Ammon's horn (tissue), 1 donor: ENCODE data around the gene PKNOX2.

Experiments
- DNase-seq: peaks from one replicate; pipeline ENCODE4 v3.0.0-alpha.2; 2016; ENCODE audit warnings: low spot score

PKNOX2 gene

DNA sequence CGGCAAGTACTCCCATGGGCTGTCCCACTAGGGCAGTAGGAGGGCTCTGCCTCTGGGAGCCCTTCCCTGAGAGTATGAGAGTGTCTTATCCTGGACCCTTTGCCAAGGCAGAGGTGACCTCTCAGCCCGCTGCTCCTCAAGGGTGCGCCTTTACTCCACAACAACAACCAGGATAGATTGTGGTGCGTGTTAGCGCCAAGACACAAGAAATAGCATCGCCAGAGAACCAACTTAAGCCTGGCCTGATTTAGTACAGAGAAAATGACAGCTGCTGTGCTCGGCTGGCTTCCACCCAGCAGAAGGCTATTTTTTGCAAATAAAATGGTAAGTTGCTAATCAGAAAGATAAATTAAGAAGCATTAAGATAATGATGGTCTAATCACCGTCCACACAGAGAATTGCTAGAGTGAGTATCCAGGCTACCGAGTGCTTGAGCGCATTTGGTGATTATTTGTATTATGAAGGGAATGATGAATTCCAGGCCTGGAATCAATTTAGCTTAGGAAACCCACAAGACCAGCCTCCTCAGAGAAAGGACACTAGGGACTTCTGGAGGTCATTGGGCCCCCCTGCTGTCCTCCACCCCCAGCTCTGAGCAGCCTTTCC is 119.8 kb downstream of the PKNOX2 start:
- no peak for DNase-seq

DNA sequence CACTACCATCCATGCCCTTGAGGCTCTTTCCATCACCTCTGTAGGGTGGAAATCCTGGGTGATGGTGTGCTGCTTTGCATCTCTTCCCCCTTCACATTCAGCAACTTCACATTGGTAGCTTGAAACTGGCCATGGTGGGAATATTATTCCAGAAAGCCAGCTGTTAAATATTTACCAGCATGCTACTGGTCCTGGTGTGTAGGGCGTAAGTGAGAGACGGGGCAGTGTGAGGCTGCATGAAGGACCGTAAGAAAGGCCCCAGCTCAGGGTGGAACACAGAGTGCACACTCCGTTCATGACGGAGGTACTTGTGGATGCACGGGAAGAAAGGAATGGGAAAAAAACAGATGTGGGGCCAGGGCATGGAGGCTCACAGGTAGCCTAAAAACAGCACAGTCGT is 121.3 kb downstream of the PKNOX2 start:
- no peak for DNase-seq

DNA sequence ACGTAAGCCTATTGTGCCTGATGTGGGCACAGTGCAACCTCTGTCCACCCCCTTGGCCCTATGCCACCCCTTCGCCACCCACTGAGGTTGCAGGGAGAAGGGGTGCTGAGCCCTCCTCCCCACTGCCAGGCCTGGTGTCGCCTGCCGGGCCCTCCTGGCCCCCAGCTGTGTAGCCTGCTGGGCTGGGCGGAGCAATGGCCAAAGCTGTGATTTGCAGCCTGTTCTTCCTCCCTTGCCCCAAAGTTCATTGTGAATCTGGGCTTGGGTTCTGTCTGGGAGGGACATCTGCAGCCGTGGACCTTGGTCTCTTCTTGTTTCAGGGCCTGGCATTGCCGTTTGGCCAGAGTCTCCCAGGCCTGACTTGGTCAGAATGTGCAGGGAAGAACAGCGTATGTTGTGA is 121.9 kb downstream of the PKNOX2 start:
- no peak for DNase-seq

DNA sequence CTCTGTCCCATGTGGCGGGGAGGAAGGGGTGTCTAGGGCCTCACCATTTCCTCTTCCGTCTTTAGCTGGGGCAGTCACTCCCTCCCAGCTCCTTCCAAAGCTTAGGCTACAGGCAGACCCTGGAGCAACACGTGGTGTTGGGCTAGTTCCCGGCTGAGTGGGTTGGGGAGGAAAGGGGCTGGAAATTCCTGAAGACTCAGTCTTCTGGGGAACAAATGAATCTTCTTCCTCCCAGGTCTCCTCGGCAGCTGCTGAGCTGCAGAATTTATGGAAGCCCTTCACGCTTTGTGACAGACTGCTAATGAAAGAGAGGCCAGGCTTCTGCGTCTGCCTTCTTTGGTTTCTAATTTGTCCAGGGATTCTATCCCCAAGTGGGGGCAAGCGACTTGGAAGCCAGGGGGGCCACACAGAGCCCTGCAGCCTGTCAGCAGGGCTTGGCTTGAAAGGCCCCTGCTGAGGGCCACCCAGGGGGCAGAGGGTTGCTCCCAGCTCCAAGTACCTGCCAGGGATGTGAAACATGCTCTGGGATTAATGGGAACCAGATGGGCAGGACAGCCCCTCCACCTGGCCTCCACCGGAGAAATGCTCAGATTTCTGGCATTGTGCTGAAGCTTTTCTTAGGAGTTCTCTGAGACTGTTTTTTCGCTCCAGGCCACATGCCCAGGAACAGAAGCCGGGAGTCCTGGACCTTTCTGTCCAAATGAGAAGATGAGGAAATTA is 123.1 kb downstream of the PKNOX2 start:
- DNase-seq: no peak

DNA sequence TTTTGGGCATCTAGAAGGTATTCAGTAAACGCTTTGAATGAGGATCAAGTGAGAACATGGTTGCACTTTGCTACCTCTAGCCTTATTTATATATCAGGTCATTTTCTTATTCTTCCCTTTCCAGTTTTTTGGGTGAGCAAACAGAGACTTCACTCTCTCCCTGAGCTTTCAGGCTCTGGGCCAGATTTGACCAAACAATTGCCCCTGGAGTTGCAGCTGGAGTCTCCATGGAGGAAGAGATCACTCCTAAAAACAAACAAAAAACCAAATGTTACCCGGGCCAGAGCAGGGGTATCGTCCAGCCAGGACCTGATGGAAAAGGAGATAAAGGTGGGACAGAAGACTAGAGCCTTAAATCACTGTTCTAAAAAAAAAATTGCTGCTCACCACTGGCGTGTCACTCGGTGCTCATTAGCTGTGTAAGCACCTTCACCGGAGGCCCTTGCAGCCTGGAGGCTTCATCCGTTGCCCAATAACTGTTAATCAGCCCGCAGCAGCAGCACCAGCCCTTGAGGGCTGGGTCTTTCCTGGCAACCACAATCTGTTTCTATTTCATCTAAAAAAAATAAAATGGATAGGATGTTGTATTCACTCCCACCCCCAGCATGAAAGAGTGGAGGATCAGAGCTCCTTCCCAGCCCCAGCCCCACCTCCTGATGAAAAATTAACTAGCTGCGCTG is 125.0 kb downstream of the PKNOX2 start:
- no peak for DNase-seq

DNA sequence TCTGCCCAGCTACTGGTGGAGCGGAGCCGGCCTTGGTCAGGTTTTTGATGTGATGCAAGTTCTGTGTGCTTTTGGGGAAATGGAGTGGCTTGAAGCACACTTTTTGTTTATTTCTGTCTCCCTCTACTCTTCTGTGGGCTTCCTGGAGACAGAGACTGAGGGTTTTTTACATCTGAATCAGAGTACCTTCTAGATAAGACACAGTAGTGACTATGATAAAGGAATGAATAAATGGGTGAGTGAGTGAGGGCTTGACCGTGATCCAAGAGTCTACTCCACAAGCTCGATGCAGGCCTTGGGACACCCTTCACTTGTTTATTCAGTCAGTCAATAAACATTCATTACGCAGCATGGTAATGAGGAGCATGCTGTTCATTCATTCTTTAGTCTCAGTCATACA is 125.7 kb downstream of the PKNOX2 start:
- no peak for DNase-seq

DNA sequence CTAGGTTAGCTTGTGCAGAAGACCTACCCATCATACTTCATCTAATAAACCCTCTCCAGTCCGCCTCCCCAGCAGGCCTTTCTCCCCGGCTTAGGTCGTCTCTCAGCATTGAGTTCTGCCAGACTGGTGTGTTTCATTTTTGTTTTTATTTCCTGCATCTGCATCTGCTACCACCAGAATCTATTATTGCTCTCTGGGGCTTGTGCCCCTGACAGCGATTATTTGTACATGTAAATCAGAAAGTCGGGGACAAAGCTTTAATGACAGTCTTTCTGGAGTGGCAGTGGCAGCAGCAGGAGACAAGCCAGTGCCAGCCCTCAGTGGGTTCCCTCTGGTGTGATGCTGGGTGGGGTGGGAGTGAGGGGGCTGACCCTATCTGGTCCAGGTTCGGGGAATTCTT is 127.5 kb downstream of the PKNOX2 start:
- DNase-seq: no peak

DNA sequence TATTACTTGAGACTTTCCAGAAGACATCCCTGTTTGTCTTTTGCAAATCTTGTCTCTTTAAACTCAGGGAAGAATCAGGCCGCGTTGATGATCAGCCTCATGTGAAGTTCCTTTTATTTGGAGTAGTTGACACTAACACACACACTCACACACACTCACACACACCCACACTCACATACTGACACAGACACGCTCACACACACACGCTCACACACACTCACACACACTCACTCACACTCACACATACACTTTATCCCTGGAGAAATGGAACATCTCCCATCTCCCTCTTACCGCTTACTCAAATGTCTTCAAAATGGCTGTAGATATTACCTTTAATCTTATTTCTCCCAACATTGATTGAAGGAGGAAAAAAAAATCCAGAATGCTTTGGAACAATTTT is 129.0 kb downstream of the PKNOX2 start:
- no peak for DNase-seq

DNA sequence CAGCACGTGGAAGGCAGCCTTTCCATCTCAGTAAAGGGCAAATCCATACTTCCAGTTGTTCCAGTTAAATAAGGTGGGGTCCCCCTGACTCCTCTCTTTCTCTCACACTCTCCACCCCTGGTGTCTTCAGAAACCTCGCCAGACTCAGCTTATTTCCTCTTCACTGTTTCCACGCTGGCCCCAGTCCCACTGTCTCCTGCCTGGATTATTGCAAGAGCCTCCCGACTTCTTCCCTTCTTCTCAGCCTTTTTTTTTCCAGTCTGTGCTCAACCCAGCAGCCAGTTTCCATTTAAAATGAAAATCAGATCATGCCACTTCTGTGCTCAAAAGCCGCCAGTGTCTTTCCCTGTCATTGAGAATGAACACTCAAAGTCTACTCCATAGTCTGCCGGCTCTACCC is 131.4 kb downstream of the PKNOX2 start:
- DNase-seq: no peak

DNA sequence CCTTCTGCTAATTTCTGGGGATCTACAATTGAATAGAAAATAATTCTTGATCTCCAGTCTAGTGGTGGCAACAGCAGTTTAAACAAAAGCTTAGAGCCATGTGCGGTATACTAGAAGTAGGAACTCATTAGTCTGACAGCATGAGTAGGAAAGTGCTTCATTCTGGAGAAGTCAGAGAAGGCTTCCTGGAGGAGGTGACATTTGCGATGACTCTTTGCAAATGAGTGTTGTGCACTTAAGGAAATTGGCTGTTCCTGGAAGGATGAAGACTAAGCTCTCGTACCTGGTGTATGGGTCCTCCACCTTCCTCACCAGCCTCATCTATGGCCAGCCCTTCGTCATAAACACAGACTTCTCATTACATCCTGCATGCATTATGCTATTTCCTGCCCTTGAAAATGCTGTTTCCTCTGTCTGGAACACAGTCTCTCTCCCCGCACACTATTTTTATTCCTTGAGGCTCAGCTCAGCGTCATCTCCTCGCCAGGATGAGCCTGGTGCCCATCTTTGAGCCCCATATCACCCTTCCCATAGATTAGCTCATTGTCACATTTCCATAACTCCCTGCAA is 132.9 kb downstream of the PKNOX2 start:
- DNase-seq: no peak

DNA sequence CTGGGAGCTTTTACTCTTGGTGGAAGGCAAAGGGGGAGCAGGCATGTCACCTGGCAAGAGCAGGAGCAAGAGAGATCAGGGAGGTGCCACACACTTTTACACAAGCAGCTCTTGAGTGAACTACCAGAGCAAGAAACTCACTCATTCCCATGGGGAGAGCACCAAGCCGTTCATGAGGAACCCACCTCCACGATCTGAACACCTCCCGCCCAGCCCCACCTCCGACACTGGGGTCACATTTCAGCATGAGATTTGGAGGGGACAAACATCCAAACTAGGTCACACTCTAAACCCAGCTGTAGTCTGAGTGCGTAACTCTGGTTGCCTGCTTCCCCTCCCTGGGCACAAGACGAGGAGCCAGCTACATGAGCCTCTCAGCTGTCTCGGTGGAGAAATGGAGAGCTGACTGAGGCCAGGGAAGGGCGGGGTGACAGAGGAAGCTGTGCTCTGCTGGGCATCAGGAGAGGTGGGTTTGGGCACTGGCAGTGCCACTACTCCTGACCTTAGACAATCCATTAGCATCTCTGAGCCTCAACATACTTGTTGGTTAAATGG is 134.6 kb downstream of the PKNOX2 start:
- DNase-seq: no peak

DNA sequence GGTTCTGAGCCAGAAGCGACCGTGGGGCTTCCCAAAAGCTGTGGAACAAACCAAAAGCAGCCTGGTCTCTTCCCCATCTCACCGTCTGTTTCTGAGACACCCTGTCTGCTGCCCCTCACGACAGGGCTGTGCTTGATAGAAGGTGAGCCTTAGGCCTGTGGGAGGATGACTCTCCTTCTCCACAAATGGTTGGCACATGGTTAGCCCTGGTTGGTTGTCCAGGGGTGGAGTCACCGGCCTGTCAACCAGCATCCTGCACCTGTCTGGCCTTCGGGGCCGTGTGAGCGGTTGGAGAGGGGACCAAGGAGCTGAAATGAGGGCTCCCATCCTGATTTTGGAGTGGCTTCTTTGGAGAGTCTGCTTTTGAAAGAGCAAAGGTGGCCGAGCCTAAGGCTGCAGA is 135.3 kb downstream of the PKNOX2 start:
- DNase-seq: no peak

DNA sequence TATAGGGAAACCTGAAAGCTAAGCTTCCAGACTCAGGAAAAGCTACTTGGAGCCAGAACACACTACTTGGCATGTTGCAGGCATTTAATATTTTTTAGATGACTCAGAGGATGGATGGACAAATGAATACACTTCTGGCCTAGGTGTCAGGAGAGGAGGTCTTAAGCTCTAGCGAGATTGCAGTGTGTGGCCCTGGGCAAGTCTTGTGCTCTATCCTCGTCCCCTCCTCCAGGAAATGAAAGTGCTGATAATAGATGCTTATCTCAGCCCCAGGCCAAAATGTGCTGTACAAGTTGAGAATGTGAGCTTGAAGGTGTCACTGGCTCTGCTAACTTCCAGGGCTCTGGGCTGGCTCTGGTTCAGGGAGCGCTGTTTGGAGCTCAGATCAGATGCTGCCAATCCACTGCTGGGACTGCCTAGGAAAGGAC is 136.3 kb downstream of the PKNOX2 start:
- no peak for DNase-seq

DNA sequence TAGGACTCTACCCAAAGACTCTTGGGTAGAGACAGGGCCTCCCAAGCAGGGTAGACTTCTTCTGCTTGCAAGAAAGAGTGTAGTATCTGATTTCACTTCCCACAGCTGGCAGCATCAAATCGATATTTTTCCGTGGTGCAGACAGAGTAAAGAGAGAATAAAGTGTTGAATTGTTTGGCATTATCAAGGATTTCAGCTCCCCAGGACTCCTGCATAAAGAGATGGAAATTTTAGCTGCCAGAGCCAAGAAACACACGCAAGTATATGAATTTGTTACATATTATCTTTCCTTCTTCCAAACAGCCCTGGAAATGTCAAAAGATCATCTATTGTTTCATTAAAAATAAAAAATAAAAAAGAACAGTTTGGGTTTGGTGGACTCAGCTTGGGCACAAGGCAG is 136.8 kb downstream of the PKNOX2 start:
- no peak for DNase-seq

DNA sequence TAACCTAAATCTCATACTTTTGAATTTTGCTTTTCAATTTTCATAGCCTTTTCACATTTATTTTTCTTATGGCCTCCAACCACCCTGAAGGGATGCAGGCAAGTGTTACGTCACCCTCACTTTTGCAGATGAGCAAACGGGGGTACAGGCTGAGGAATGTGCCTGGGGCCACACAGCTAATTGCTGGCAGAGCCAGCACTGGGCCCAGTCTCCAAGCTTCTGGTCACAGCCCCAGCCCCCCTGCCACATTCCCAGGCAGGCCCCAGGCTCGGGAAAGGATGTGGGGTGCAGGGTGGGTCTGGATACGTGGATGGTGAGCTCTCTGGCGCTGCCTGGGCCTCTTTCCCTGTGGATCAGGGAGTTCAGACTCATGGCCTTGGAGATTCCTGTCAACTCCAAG is 138.6 kb downstream of the PKNOX2 start:
- DNase-seq: no peak

DNA sequence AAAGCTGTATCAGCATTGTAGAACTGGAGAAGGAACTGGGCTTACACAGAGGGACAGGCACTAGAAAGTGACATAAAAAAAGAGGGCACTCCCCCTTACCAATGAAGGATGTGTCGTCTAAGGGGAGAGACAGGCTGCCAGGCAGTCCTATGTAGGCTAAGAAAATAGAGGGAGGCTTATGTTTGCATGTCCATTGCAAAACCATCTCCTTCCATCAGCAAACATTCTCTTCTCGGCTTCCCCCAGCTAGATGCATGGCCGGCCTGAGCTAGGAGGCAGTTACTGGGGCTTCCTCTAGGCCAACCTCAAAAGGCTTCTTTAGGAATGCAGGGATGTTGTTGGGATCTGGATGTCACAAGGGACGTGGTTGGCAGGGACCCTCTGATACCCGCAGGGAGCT is 139.1 kb downstream of the PKNOX2 start:
- DNase-seq: no peak

DNA sequence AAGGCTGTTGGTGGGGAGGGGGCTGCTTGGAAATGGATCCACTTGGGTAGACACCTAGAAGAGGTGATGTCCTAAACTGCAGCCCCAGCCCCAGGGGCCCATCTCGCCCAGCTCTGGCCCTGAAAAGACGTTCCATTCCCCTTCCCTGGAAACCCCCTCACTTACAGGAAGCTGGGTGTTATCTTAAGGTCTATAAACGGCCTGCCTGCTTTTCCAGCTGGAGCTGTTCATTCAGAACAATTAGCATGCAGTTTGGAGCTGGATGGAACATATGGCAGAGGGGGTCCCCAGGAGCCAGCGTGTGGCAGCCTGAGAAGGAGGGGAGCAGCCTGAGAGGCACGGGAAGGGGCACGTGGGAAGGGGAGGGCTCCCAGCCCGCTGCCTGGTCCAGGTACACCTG is 139.6 kb downstream of the PKNOX2 start:
- no peak for DNase-seq

DNA sequence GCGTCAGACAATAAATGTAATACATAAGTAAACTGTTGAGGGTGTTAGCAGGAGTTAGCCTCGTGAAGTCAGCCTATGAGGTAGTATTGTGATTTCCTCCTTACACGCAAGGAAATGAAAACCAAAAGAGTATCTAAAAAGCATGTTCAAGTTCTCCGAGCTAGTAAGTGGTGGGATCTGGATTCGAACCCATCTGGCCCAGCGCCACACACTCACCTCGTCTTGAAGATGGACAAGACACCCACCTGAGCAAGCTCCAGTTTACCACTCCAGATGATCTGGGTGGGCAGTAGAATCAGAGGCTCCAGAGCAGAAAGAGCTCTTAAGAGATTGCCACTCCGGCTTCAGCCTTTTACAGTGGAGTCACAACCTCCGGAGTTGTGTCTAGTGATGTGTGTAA is 140.3 kb downstream of the PKNOX2 start:
- DNase-seq: no peak

DNA sequence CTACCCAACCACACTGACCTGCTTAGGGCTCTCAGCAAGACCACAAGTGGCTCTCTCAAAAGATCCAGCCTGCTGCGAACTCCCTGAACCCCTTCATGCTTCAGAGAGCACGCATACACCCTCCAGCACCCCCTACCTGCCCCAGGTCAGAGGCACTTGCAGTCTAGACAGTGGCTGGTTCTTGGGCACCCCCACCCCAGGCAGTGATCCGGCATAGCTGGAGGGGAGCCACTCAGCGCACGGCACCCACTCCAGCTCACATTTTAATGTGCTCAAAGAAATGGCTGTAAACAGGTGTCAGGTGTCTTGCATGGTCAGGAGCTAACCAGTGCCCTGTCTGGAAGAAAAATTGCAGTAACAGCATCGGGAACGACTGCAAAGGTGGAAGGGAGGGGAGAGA is 140.8 kb downstream of the PKNOX2 start:
- DNase-seq: no peak

DNA sequence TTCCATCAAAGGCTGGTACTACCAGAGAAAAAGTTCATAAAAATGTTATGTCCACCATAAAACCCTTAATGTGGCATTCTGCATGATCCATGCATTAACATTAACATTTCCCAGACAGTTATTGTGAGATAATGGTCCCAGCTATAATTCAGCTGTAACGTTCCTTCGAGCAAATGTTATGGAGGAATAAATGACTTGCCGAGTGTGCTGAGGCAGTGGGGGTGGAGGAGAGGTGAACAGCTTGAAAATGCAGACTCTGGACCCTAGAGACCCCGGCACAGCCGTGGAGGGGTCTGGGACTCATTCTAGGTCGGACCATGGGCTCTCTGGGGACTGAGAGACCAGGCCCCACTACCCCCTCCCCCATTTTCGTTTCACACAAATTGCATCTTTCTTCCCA is 141.9 kb downstream of the PKNOX2 start:
- no peak for DNase-seq

DNA sequence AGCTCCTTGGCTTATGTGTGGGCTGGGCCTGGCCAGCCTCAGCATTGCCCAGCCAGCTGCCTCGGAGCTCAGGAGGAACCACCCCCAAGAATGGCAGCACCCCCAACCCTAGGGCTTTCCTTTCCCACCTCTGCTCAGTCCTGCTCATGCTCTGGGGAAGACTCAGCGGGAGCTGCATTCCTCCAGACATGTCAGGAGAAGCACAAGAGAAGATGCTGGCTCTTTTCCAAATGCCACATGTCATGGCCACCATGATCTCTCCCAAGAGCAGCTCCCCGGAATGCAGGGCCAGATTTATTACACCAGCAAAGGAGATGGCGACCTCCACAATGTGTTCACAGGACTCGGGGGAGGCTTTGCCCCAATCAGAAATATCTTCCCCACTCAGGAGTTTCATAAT is 143.7 kb downstream of the PKNOX2 start:
- no peak for DNase-seq

DNA sequence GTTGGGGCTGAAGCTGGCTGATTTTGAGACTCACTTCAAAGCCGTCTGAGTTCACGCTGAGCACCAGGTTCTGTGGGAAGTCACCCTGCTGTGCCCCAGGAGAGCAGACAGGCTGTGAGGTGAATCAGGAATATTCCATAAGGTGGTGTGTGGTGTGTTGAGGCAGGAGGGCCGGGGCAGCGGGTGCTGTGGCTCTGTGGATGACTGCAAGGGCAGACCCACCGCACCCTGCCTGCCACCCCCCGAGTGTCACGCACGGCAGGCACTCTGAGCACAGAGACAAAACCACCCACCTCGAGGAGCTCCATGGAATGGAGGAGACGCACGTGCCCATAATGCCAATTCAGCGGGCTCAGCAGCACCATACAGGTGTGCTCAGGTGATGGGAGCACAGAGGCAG is 147.8 kb downstream of the PKNOX2 start:
- no peak for DNase-seq

DNA sequence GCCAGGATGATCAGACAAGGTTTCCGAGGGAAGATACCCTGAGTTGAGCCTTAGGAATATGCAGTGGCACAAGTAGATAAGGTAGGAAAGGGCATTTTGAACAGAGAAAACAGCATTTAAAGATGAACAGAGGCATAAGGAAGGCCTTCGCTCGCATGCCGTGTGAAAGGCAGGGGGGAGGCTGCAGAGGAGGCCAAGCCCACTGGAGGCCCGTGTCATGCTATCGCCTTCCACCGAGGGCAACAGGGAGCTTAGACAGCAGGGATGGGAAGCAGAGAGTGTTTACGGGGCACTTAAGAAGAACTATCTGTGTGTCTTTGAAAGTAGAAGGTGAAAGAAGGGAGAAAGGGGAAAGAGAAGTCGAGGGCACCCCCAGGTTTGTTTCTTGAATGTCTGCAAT is 148.3 kb downstream of the PKNOX2 start:
- no peak for DNase-seq
